IMR-90 (cell line): Measurements from ENCODE around the gene CD72. TPM values are rescaled to one million over a fixed set of nuclear protein-coding genes. Genes with fewer than 3 reads are reported as not detected.

Experiments used
- ATAC-seq: fragments of 200-7000 bp; cut with Tn5 transposase; 2 replicates; pipeline ENCODE4 v1.9.1; 2020; ENCODE audit warnings: low read depth, mild to moderate bottlenecking, moderate library complexity
- BruUV-seq: library from RNA; stranded (reverse); fragments of 400-500 nt; replicated peaks from 2 replicates; lab custom pipeline; 2021; lab: Mats Ljungman, UMichigan
- CTCF ChIA-PET: fragments of 300-600 bp; formaldehyde crosslinking; extraction: SDS; loops from one replicate; lab custom pipeline; 2021; ENCODE audit warnings: antibody characterized with exemption; lab: Yijun Ruan, JAX
- POLR2A ChIA-PET: fragments of 300-600 bp; sonication (Branson Sonifier 250); formaldehyde crosslinking; loops from one replicate; lab custom pipeline; 2022; ENCODE audit warnings: antibody characterized with exemption; ENCODE audit not compliant: unreplicated experiment; lab: Charles Lee
- DNase-seq: peaks from one replicate; pipeline ENCODE4 v3.0.0; 2013
- H2AFZ ChIP-seq: replicated peaks from 2 replicates; pipeline ENCODE3; 2013; ENCODE audit warnings: low read length, mild to moderate bottlenecking; ENCODE audit not compliant: poor library complexity
- H2AK5ac ChIP-seq: 2 replicates; pipeline ENCODE4 v1.6.1; 2013; ENCODE audit warnings: low read depth, low read length, inconsistent platforms
- H2AK9ac ChIP-seq: replicated peaks from 2 replicates; pipeline ENCODE3; 2013; ENCODE audit warnings: mild to moderate bottlenecking, low read depth, low read length, moderate library complexity; ENCODE audit not compliant: poor library complexity
- H2BK120ac ChIP-seq: 2 replicates; pipeline ENCODE4 v1.6.1; 2013; ENCODE audit warnings: low read depth, low read length, inconsistent platforms
- H2BK15ac ChIP-seq: 3 replicates; pipeline ENCODE4 v1.6.1; 2013; ENCODE audit warnings: low read depth, low read length, inconsistent platforms
- H2BK20ac ChIP-seq: 2 replicates; pipeline ENCODE4 v1.6.1; 2013; ENCODE audit warnings: low read depth, mild to moderate bottlenecking, inconsistent platforms, low read length, moderate library complexity
- H2BK5ac ChIP-seq: 2 replicates; pipeline ENCODE4 v1.6.1; 2013; ENCODE audit warnings: mild to moderate bottlenecking, low read depth, low read length, inconsistent platforms; ENCODE audit not compliant: poor library complexity, severe bottlenecking
- H3K14ac ChIP-seq: replicated peaks from 2 replicates; pipeline ENCODE4 v1.6.1; 2013; ENCODE audit warnings: low read depth, low read length, inconsistent platforms
- H3K18ac ChIP-seq: 2 replicates; pipeline ENCODE4 v1.6.1; 2013; ENCODE audit warnings: low read depth, low read length, control low read depth
- H3K23ac ChIP-seq: 2 replicates; pipeline ENCODE4 v1.6.1; 2013; ENCODE audit warnings: low read depth, low read length, inconsistent platforms
- H3K27ac ChIP-seq: 2 replicates; pipeline ENCODE4 v1.5.1; 2013; ENCODE audit warnings: mild to moderate bottlenecking, control low read depth, low read length; ENCODE audit not compliant: insufficient read depth
- H3K27me3 ChIP-seq: 2 replicates; pipeline ENCODE4 v1.6.1; 2013; ENCODE audit warnings: low read length; ENCODE audit not compliant: control insufficient read depth, insufficient read depth
- H3K36me3 ChIP-seq: 2 replicates; pipeline ENCODE4 v1.6.1; 2013; ENCODE audit warnings: low read length, mixed read lengths; ENCODE audit not compliant: control insufficient read depth, insufficient read depth
- H3K4ac ChIP-seq: 2 replicates; pipeline ENCODE4 v1.6.1; 2013; ENCODE audit warnings: low read depth, low read length, inconsistent platforms
- H3K4me1 ChIP-seq: 2 replicates; pipeline ENCODE4 v1.6.1; 2013; ENCODE audit warnings: low read length, mixed read lengths; ENCODE audit not compliant: control insufficient read depth, insufficient read depth
- H3K4me2 ChIP-seq: 2 replicates; pipeline ENCODE4 v1.6.1; 2013; ENCODE audit warnings: low read depth, mild to moderate bottlenecking, control low read depth, low read length, moderate library complexity
- H3K4me3 ChIP-seq: 2 replicates; pipeline ENCODE4 v1.5.1; 2013; ENCODE audit warnings: low read depth, mild to moderate bottlenecking, control low read depth, low read length, moderate library complexity; ENCODE audit not compliant: insufficient read depth
- H3K56ac ChIP-seq: 2 replicates; pipeline ENCODE4 v1.6.1; 2013; ENCODE audit warnings: low read length, inconsistent platforms; ENCODE audit not compliant: insufficient read depth; ENCODE audit errors: extremely low read depth
- H3K79me1 ChIP-seq, 2 experiments: 2 replicates each; pipeline ENCODE4 v1.6.1; 2013; ENCODE audit warnings: low read length in 2 of 2, inconsistent platforms in 1 of 2, low read depth in 1 of 2
- H3K9ac ChIP-seq: 2 replicates; pipeline ENCODE4 v1.6.1; 2013; ENCODE audit warnings: low read depth, low read length, control low read depth
- H3K9me1 ChIP-seq: 2 replicates; pipeline ENCODE4 v1.6.1; 2013; ENCODE audit warnings: low read length, inconsistent platforms; ENCODE audit not compliant: insufficient read depth
- H3K9me3 ChIP-seq: 2 replicates; pipeline ENCODE4 v1.6.1; 2013; ENCODE audit warnings: low read length; ENCODE audit not compliant: control insufficient read depth, insufficient read depth
- H4K20me1 ChIP-seq: 2 replicates; pipeline ENCODE4 v1.6.1; 2013; ENCODE audit warnings: low read length, inconsistent platforms; ENCODE audit not compliant: insufficient read depth
- H4K5ac ChIP-seq: 2 replicates; pipeline ENCODE4 v1.6.1; 2013; ENCODE audit warnings: mild to moderate bottlenecking, low read depth, low read length, control low read depth
- H4K8ac ChIP-seq, 2 experiments: 2 replicates each; pipeline ENCODE4 v1.6.1; 2013; ENCODE audit warnings: low read depth in 2 of 2, low read length in 2 of 2, control low read depth in 1 of 2, inconsistent platforms in 1 of 2
- H4K91ac ChIP-seq: 2 replicates; pipeline ENCODE4 v1.6.1; 2013; ENCODE audit warnings: low read depth, low read length, inconsistent platforms; ENCODE audit not compliant: insufficient read depth
- BHLHE40 ChIP-seq: fragments of 150-350 bp; IDR thresholded peaks from 2 replicates; pipeline ENCODE4 v1.6.1; 2016; ENCODE audit warnings: mild to moderate bottlenecking, low read depth, low read length
- CEBPB ChIP-seq: IDR thresholded peaks from 2 replicates; pipeline ENCODE4 v1.6.1; 2012; ENCODE audit warnings: low read depth, low read length, improper control_type of control experiment
- CHD1 ChIP-seq: IDR thresholded peaks from 2 replicates; pipeline ENCODE4 v1.6.1; 2012; ENCODE audit warnings: low read depth, low read length, improper control_type of control experiment
- CTCF ChIP-seq: conservative IDR thresholded peaks from 2 replicates; pipeline ENCODE4 v1.5.1; 2012; ENCODE audit warnings: mild to moderate bottlenecking, low read depth, low read length, improper control_type of control experiment
- FOS ChIP-seq: fragments of 150-350 bp; IDR thresholded peaks from 2 replicates; pipeline ENCODE4 v1.6.1; 2016; ENCODE audit warnings: low read depth, low read length
- MAFK ChIP-seq: IDR thresholded peaks from 2 replicates; pipeline ENCODE4 v1.6.1; 2012; ENCODE audit warnings: low read depth, low read length, improper control_type of control experiment
- MAZ ChIP-seq: IDR thresholded peaks from 2 replicates; pipeline ENCODE4 v1.6.1; 2012; ENCODE audit warnings: low read depth, mild to moderate bottlenecking, low read length, improper control_type of control experiment, moderate library complexity, borderline replicate concordance
- NFE2L2 ChIP-seq: fragments of 150-350 bp; IDR thresholded peaks from 2 replicates; pipeline ENCODE4 v1.6.1; 2016; ENCODE audit warnings: low read depth, mild to moderate bottlenecking, low read length
- POLR2A ChIP-seq: IDR thresholded peaks from 2 replicates; pipeline ENCODE4 v1.6.1; 2012; ENCODE audit warnings: mild to moderate bottlenecking, low read depth, low read length
- RCOR1 ChIP-seq: IDR thresholded peaks from 2 replicates; pipeline ENCODE4 v1.6.1; 2012; ENCODE audit warnings: mild to moderate bottlenecking, low read length, improper control_type of control experiment; ENCODE audit not compliant: insufficient replicate concordance
- USF2 ChIP-seq: fragments of 150-350 bp; IDR thresholded peaks from 2 replicates; pipeline ENCODE4 v1.6.1; 2017; ENCODE audit warnings: mild to moderate bottlenecking, antibody characterized with exemption, low read length, low read depth
- WGBS, 2 experiments: methylation state at CpG; one replicate each; pipeline versions ENCODE4 v1.1.5 to v1.1.7; 2013; ENCODE audit warnings: missing lambda C conversion rate in 2 of 2; ENCODE audit not compliant: insufficient read length in 1 of 2; ENCODE audit errors: extremely low coverage in 2 of 2; 5-methylcytosine and 5-hydroxymethylcytosine counted together
- dilution Hi-C: fragments of 300-500 bp; cut with HindIII; formaldehyde crosslinking; loops from one replicate; pipeline ENCODE4 v1.14.3; 2018; ENCODE audit warnings: low sequenced_read_pairs; ENCODE audit not compliant: unreplicated experiment
- in situ Hi-C: fragments of 300-500 bp; cut with MboI; formaldehyde crosslinking; loops from 3 replicates; pipeline ENCODE4 v1.14.3; 2019; ENCODE audit warnings: low sequenced_read_pairs, inconsistent platforms, mixed read lengths
- intact Hi-C: fragments of 100-400 bp; cut with micrococcal nuclease; formaldehyde crosslinking; loops from 2 replicates; pipeline ENCODE4 v1.10.0; 2022
- polyA plus RNA-seq, 3 experiments: library from polyadenylated mRNA; depleted of rRNA; stranded (reverse); fragments of >200 nt; gene quantifications; 2 replicates each; pipeline ENCODE4 v1.2.3, GENCODE V29; 2012; ENCODE audit warnings: low replicate concordance in 1 of 3
- total RNA-seq: library from RNA; depleted of rRNA; stranded (reverse); fragments of >200 nt; gene quantifications from 2 replicates; pipeline ENCODE4 v1.2.3, GENCODE V29; 2012

CD72 gene
- total and polyA plus RNA-seq, 2 of the 4 experiments (the other 2 are of a cell fraction) = 0.36 to 0.58 TPM

GRCh38 chr9:35561468-35562261 lies 56.5 kb downstream of the CD72 start:
- Histone ChIP-seq H4K8ac (no peak overlapping the region), H3K4me2 (no peak overlapping the region), H3K14ac (no peak overlapping the region), H2AK9ac (no peak overlapping the region), H3K27ac (no peak overlapping the region), H3K56ac (no peak overlapping the region), H3K23ac (no peak overlapping the region), H3K36me3 (peaks cover 56% of the 10 kb centered on the region), H2BK20ac (no peak overlapping the region), H4K5ac (no peak overlapping the region), H3K27me3 (no peaks in the 10 kb centered on the region), H3K9ac (no peak overlapping the region), H3K79me1 (peaks cover 19 to 27% of the 10 kb centered on the region in 2 experiments; a peak in 3 of 4 replicates), H3K4me3 (no peak overlapping the region), H2AK5ac (no peak overlapping the region), H4K91ac (no peak overlapping the region), H2BK15ac (no peak overlapping the region), H2BK120ac (no peak overlapping the region), H3K4ac (no peak overlapping the region), H4K20me1 (peaks cover 6% of the 10 kb centered on the region; the same call in 1 of the 2 replicates), H3K4me1 (peaks cover 2% of the 10 kb centered on the region; the same call in 1 of the 2 replicates), H2AFZ (no peak overlapping the region), H2BK5ac (no peak overlapping the region), H3K9me1 (peaks cover 6% of the 10 kb centered on the region; the same call in 1 of the 2 replicates), H3K18ac (no peak overlapping the region), H3K9me3 (no peaks in the 10 kb centered on the region)
- CTCF ChIA-PET = no interaction called here
- BruUV-seq = no TSS peak
- in situ Hi-C loops (no loop called here), dilution Hi-C loops (no loop called here), intact Hi-C loops (no loop called here)
- no peak for TF ChIP-seq CEBPB
- TF ChIP-seq CTCF = no peak
- no peak for TF ChIP-seq RCOR1
- TF ChIP-seq CHD1 = no peak
- TF ChIP-seq BHLHE40 = no peak
- no peak for TF ChIP-seq POLR2A
- no peak for TF ChIP-seq FOS
- no peak for TF ChIP-seq NFE2L2
- no peak for TF ChIP-seq MAZ
- TF ChIP-seq USF2 = no peak
- no peak for TF ChIP-seq MAFK
- DNase-seq = no peak
- POLR2A ChIA-PET = no interaction called here
- WGBS, 2 experiments = 87% methylated on average over 2 of the region's 6 CpGs; no CpG with 5 or more reads in 1 of the 2 experiments
- ATAC-seq = no peak
